Neural cell (in vitro differentiated cells): ENCODE data around the gene MYPN. TPM values are rescaled to one million over a fixed set of nuclear protein-coding genes. Genes with fewer than 3 reads are reported as not detected.

ENCODE experiments used
- H2AFZ ChIP-seq: fragments of 200-600, 300-800 bp; sonication (generic), shearing (Covaris generic); 2 replicates; pipeline ENCODE4 v1.6.0; 2014; ENCODE audit warnings: low read depth, mild to moderate bottlenecking, antibody characterized with exemption, low read length, moderate library complexity
- H3F3A ChIP-seq: fragments of 200-600 bp; shearing (Covaris generic); 2 replicates; pipeline ENCODE4 v1.6.1; 2016; ENCODE audit warnings: mild to moderate bottlenecking, moderate library complexity, mixed read lengths, antibody characterized with exemption, low read length; ENCODE audit not compliant: insufficient read depth, poor library complexity, severe bottlenecking
- H3K27ac ChIP-seq: fragments of 200-600, 300-800 bp; sonication (generic), shearing (Covaris generic); 2 replicates; pipeline ENCODE4 v1.5.1; 2014; ENCODE audit warnings: mild to moderate bottlenecking, low read length, moderate library complexity
- H3K27me3 ChIP-seq: fragments of 300-800, 200-600 bp; sonication (generic), shearing (Covaris generic); 2 replicates; pipeline ENCODE4 v1.6.0; 2014; ENCODE audit warnings: mild to moderate bottlenecking, low read depth, low read length, moderate library complexity; ENCODE audit not compliant: insufficient read depth
- H3K36me3 ChIP-seq: fragments of 300-800, 200-600 bp; sonication (generic), shearing (Covaris generic); 2 replicates; pipeline ENCODE4 v1.5.1; 2014; ENCODE audit warnings: mild to moderate bottlenecking, antibody characterized with exemption, low read length, moderate library complexity; ENCODE audit not compliant: insufficient read depth
- H3K4me2 ChIP-seq: fragments of 300-800, 200-600 bp; sonication (generic), shearing (Covaris generic); 2 replicates; pipeline ENCODE4 v1.6.0; 2014; ENCODE audit warnings: mild to moderate bottlenecking, low read length
- H3K4me3 ChIP-seq: fragments of 300-800, 200-600 bp; sonication (generic), shearing (Covaris generic); 2 replicates; pipeline ENCODE4 v1.5.1; 2014; ENCODE audit warnings: mild to moderate bottlenecking, low read length, moderate library complexity
- H3K79me2 ChIP-seq: fragments of 200-600 bp; shearing (Covaris generic); replicated peaks from 2 replicates; pipeline ENCODE4 v1.6.0; 2014; ENCODE audit warnings: mild to moderate bottlenecking, low read length, moderate library complexity; ENCODE audit not compliant: insufficient read depth
- H3K9ac ChIP-seq: fragments of 300-800, 200-600 bp; sonication (generic), shearing (Covaris generic); 2 replicates; pipeline ENCODE4 v1.6.1; 2016; ENCODE audit warnings: mild to moderate bottlenecking, low read length, mixed read lengths
- H3K9me2 ChIP-seq: fragments of 200-600 bp; shearing (Covaris generic); 2 replicates; pipeline ENCODE4 v1.6.1; 2016; ENCODE audit warnings: mild to moderate bottlenecking, low read length, mixed read lengths; ENCODE audit not compliant: insufficient read depth
- H3K9me3 ChIP-seq: fragments of 200-600, 300-800 bp; sonication (generic), shearing (Covaris generic); 2 replicates; pipeline ENCODE4 v1.6.1; 2016; ENCODE audit warnings: mild to moderate bottlenecking, mixed run types, low read length, moderate library complexity, mixed read lengths
- H4K20me1 ChIP-seq: fragments of 200-600 bp; shearing (Covaris generic); 2 replicates; pipeline ENCODE4 v1.6.1; 2016; ENCODE audit warnings: mild to moderate bottlenecking, mixed run types; ENCODE audit not compliant: insufficient read depth
- EP300 ChIP-seq: fragments of 450-650 bp; conservative IDR thresholded peaks from 2 replicates; pipeline ENCODE4 v1.6.1; 2014; ENCODE audit warnings: antibody characterized with exemption, mild to moderate bottlenecking, moderate library complexity; ENCODE audit not compliant: poor library complexity, severe bottlenecking
- EZH2 ChIP-seq: fragments of 200-600, 300-800 bp; shearing (Covaris generic), sonication (generic); IDR thresholded peaks from 2 replicates; pipeline ENCODE4 v1.6.1; 2014; ENCODE audit warnings: antibody characterized with exemption, low read length, borderline replicate concordance, mild to moderate bottlenecking; ENCODE audit not compliant: insufficient read depth, poor library complexity, severe bottlenecking
- MXI1 ChIP-seq: fragments of 450-650 bp; conservative IDR thresholded peaks from 2 replicates; pipeline ENCODE4 v1.6.1; 2014; ENCODE audit warnings: antibody characterized with exemption, mild to moderate bottlenecking; ENCODE audit not compliant: poor library complexity, severe bottlenecking
- POLR2AphosphoS5 ChIP-seq: IDR thresholded peaks from 2 replicates; pipeline ENCODE4 v1.6.1; 2012
- RAD21 ChIP-seq: fragments of 450-650 bp; conservative IDR thresholded peaks from 2 replicates; pipeline ENCODE4 v1.6.1; 2014; ENCODE audit warnings: antibody characterized with exemption, mild to moderate bottlenecking, moderate library complexity
- REST ChIP-seq: IDR thresholded peaks from 2 replicates; pipeline ENCODE4 v1.6.1; 2012; ENCODE audit warnings: borderline replicate concordance
- SMC3 ChIP-seq: fragments of 450-650 bp; conservative IDR thresholded peaks from 2 replicates; pipeline ENCODE4 v1.6.1; 2014; ENCODE audit warnings: antibody characterized with exemption, mild to moderate bottlenecking, moderate library complexity; ENCODE audit not compliant: poor library complexity
- TAF1 ChIP-seq: IDR thresholded peaks from 2 replicates; pipeline ENCODE4 v1.6.1; 2012; ENCODE audit warnings: low read depth
- polyA plus RNA-seq: library from polyadenylated mRNA; depleted of rRNA; stranded (reverse); fragments of >200 nt; gene quantifications from 2 replicates; pipeline ENCODE4 v1.2.3, GENCODE V29; 2014
- TF ChIP-seq, protein P1 (sequence below): fragments of 450-650 bp; IDR thresholded peaks from 2 replicates; pipeline ENCODE4 v1.5.1; 2014; ENCODE audit warnings: antibody characterized with exemption, mild to moderate bottlenecking, moderate library complexity; ENCODE audit not compliant: poor library complexity, severe bottlenecking

The MYPN gene
- polyA plus RNA-seq, 1 donor from 2014 or later, result not detected

- Histone ChIP-seq H4K20me1 (no peaks in the 10 kb centered on the region), H3K36me3 (no peaks in the 10 kb centered on the region), H3F3A (no peaks in the 10 kb centered on the region), H3K9ac (no peak overlapping the region), H3K9me2 (no peaks in the 10 kb centered on the region), H3K4me3 (no peak overlapping the region), H3K9me3 (no peaks in the 10 kb centered on the region), H3K4me2 (no peak overlapping the region), H3K27ac (no peak overlapping the region), H3K79me2 (no peaks in the 10 kb centered on the region), H2AFZ (no peak overlapping the region), H3K27me3 (no peaks in the 10 kb centered on the region)
- no peak for TF ChIP-seq SMC3
- TF ChIP-seq REST, result no peak
- TF ChIP-seq RAD21, result no peak
- no peak for TF ChIP-seq TAF1
- TF ChIP-seq POLR2AphosphoS5, result no peak
- no peak for TF ChIP-seq MXI1
- TF ChIP-seq, protein P1, sequence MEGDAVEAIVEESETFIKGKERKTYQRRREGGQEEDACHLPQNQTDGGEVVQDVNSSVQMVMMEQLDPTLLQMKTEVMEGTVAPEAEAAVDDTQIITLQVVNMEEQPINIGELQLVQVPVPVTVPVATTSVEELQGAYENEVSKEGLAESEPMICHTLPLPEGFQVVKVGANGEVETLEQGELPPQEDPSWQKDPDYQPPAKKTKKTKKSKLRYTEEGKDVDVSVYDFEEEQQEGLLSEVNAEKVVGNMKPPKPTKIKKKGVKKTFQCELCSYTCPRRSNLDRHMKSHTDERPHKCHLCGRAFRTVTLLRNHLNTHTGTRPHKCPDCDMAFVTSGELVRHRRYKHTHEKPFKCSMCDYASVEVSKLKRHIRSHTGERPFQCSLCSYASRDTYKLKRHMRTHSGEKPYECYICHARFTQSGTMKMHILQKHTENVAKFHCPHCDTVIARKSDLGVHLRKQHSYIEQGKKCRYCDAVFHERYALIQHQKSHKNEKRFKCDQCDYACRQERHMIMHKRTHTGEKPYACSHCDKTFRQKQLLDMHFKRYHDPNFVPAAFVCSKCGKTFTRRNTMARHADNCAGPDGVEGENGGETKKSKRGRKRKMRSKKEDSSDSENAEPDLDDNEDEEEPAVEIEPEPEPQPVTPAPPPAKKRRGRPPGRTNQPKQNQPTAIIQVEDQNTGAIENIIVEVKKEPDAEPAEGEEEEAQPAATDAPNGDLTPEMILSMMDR, result no peak
- TF ChIP-seq EZH2, result no peak
- no peak for TF ChIP-seq EP300
Observed at GRCh38 chr10:68202960-68203353, 93.7 kb downstream of the MYPN start.

DNA sequence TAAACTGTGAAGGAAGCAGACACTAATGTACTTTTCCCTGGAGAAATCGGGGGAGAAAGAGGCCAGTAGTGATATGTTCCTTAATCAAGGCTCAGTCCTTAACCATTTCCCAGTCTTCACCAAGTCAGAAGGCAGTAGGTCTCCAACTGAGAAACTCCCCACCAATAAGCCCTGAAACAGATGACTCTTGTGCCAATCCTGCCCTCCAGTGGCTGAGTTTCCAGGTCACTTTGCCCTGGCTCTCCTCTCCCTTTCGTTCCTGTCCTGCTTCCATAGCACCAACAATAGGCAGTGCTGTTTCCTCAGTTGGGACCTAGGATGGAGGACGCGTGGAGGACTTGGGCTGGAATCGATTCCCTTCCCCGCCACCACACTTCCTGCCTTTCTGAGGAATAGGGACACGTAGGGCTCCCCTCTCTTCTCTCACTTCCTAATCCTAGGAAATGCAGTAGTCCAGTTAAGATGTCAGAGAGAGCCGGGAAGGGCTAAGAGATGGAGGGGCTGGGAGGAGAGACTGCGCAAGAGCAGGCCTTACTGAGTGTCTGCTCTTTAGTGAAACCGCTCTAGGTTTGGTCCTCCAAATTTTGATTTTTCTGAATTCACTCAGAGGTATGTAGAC, 99.2 kb downstream of the MYPN start:
- Histone ChIP-seq H3K4me3 (no peak overlapping the region), H3K9me3 (no peaks in the 10 kb centered on the region), H3K36me3 (no peaks in the 10 kb centered on the region), H4K20me1 (no peaks in the 10 kb centered on the region), H3K79me2 (no peaks in the 10 kb centered on the region), H3K9me2 (no peaks in the 10 kb centered on the region), H3F3A (no peaks in the 10 kb centered on the region), H3K4me2 (no peak overlapping the region), H3K27me3 (no peaks in the 10 kb centered on the region), H3K27ac (no peak overlapping the region), H2AFZ (no peak overlapping the region), H3K9ac (no peak overlapping the region)
- TF ChIP-seq RAD21, result no peak
- TF ChIP-seq, protein P1, result peak; percentile 12
